Measurements from ENCODE around the gene B4GALT6.

DNA sequence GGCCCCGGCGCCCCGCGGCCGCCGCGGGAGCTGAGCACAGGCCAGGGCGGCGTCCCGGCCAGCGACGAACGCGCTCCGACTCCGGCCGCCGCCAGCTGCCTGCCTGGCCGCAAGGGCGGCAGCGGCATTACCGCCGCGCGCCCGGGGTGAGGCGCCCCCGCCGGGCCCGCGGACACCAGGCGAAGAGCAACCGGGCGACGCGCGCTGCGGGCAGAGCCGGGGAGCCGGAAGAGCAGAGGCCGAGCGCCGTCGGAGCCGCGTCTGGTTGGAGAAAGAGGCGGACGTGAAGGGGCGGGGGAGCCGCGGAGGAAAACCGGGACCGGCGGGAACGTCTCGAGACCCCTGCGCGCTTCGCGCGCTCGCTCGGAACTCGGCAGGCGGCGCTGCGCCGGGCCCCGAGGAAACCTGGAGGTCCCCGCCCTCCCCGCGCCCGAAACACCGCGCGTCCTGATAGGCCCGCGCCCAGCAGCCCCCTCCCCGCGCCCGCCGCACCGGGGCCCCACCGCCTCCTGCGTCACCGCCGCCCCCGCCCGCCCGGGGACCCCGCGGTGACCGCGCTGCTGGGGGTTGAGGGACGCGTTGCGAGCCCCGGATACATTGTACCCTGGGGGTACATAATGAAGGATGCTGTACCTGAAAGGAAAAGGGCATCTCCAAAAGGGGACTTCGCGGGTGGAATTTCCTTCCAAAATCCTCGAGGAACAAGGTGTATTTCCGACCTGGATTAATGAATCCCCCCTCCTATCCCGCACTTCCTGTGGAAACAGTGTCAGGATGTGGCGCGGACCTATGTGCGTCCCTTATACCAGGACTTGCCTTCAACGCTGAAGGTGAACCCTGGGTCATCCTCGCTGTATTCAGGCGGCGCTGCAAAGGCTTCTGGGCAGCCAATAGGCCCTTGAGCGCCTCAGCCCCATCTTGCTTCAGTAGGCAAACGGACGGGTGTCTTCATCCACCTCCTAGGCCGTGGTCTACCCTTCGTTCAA is 1.0 kb upstream of the B4GALT6 start:
- TF ChIP-seq, protein P1, sequence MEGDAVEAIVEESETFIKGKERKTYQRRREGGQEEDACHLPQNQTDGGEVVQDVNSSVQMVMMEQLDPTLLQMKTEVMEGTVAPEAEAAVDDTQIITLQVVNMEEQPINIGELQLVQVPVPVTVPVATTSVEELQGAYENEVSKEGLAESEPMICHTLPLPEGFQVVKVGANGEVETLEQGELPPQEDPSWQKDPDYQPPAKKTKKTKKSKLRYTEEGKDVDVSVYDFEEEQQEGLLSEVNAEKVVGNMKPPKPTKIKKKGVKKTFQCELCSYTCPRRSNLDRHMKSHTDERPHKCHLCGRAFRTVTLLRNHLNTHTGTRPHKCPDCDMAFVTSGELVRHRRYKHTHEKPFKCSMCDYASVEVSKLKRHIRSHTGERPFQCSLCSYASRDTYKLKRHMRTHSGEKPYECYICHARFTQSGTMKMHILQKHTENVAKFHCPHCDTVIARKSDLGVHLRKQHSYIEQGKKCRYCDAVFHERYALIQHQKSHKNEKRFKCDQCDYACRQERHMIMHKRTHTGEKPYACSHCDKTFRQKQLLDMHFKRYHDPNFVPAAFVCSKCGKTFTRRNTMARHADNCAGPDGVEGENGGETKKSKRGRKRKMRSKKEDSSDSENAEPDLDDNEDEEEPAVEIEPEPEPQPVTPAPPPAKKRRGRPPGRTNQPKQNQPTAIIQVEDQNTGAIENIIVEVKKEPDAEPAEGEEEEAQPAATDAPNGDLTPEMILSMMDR (IDR thresholded peaks at IDR 0.05), result peak in 3 of 4 experiments; percentile 27 to 51 (median 40)
- peak in 1 of 2 donors; percentile 15 for TF ChIP-seq POLR2A (IDR thresholded peaks at IDR 0.05)

All from uterus (tissue), 2 donors.